ENCODE measurements around the gene PIH1D1. TPM values are rescaled to one million over a fixed set of nuclear protein-coding genes. Genes with fewer than 3 reads are reported as not detected.
"Not testable (repeated sequence)": the region's sequence is repeated elsewhere in the genome, so short reads cannot be mapped to it uniquely, and the experiment has no call there.

Gene PIH1D1
- total RNA-seq, 1 donor from 2014 or later = 83.7 TPM

DNA sequence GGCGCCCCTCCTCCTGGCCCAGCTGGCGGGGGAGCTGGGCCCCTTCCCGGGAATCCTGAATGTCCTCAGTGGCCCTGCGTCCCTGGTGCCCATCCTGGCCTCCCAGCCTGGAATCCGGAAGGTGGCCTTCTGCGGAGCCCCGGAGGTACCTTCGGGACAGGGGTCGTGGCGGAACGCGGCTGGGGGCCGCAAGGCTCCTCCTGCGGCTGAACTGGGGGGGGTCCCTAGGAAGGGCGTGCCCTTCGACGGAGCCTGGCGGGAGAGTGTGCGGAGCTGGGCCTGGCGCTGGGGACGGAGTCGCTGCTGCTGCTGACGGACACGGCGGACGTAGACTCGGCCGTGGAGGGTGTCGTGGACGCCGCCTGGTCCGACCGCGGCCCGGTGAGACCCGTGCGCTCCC, 10.0 kb upstream of the PIH1D1 start:
- Mint-ChIP-seq H3K27me3 (ENCODE audit: low read depth) (no peaks in the 10 kb centered on the region), H3K4me3 (no peak overlapping the region), H3K27ac (no peak overlapping the region), H3K9me3 (no peaks in the 10 kb centered on the region), H3K4me1 (no peaks in the 10 kb centered on the region), H3K36me3 (peaks cover 4% of the 10 kb centered on the region)
- no peak for DNase-seq (ENCODE audit: low spot score in 2 of 2, unreplicated experiment in 2 of 2)
- TF ChIP-seq, protein P1, sequence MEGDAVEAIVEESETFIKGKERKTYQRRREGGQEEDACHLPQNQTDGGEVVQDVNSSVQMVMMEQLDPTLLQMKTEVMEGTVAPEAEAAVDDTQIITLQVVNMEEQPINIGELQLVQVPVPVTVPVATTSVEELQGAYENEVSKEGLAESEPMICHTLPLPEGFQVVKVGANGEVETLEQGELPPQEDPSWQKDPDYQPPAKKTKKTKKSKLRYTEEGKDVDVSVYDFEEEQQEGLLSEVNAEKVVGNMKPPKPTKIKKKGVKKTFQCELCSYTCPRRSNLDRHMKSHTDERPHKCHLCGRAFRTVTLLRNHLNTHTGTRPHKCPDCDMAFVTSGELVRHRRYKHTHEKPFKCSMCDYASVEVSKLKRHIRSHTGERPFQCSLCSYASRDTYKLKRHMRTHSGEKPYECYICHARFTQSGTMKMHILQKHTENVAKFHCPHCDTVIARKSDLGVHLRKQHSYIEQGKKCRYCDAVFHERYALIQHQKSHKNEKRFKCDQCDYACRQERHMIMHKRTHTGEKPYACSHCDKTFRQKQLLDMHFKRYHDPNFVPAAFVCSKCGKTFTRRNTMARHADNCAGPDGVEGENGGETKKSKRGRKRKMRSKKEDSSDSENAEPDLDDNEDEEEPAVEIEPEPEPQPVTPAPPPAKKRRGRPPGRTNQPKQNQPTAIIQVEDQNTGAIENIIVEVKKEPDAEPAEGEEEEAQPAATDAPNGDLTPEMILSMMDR (IDR thresholded peaks at IDR 0.05; ENCODE audit: unreplicated experiment) = no peak

DNA sequence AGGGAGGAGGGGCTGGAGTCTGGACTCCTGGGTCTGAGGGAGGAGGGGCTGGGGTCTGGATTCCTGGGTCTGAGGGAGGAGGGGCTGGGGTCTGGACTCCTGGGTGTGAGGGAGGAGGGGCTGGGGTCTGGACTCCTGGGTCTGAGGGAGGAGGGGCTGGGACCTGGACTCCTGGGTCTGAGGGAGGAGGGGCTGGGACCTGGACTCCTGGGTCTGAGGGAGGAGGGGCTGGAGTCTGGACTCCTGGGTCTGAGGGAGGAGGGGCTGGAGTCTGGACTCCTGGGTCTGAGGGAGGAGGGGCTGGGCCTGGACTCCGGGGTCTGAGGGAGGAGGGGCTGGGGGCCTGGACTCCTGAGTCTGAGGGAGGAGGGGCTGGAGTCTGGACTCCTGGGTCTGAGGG, 9.5 kb upstream of the PIH1D1 start:
- H3K27ac Mint-ChIP-seq; DNase-seq (ENCODE audit: low spot score in 2 of 2, unreplicated experiment in 2 of 2); H3K4me3 Mint-ChIP-seq; H3K36me3 Mint-ChIP-seq; H3K9me3 Mint-ChIP-seq; H3K27me3 Mint-ChIP-seq (ENCODE audit: low read depth); H3K4me1 Mint-ChIP-seq: not testable (repeated sequence)

DNA sequence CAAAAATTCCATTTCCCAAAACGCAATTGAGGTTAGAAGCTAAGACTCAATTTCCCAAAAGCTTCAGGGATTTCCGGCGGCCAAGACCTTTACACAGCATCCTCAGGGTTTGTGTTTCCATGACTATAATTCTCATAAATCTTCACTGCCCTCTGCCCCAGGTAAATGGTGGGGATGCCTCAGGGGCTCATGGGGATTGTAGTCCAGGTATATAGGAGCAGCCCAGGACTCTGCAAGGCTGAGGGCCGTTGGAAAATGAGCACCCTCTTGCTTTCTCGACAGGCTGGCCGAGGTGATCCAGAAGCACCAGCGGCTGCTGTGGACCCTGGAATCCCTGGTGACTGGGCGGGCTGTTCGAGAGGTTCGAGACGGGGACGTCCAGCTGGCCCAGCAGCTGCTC, 7.8 kb upstream of the PIH1D1 start:
- Mint-ChIP-seq H3K36me3 (peaks cover 4% of the 10 kb centered on the region), H3K4me1 (no peaks in the 10 kb centered on the region), H3K9me3 (no peaks in the 10 kb centered on the region), H3K27me3 (ENCODE audit: low read depth) (no peaks in the 10 kb centered on the region), H3K27ac (no peak overlapping the region), H3K4me3 (no peak overlapping the region)
- no peak for DNase-seq (ENCODE audit: low spot score in 2 of 2, unreplicated experiment in 2 of 2)
- TF ChIP-seq, protein P1 (IDR thresholded peaks at IDR 0.05; ENCODE audit: unreplicated experiment) = no peak

DNA sequence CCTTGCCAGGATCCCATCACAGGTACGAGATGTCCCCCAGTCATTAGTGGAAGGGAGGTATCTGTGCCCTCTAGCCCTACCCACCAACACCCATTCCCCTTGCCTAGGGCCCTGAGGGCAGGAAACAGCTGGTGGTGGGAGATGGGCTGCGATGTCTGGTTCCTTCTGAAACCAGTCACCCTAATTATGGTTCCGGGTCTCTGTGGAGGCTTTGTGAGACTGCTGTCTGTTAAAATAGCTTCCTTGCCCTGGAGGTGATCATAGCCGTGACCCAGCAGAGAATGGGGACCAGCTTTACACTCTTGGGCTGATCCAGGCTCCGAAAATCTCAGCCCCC, 6.9 kb upstream of the PIH1D1 start:
- no peak overlapping the region for H3K4me3 Mint-ChIP-seq
- TF ChIP-seq, protein P1 (IDR thresholded peaks at IDR 0.05; ENCODE audit: unreplicated experiment) = no peak
- H3K36me3 Mint-ChIP-seq = peaks cover 4% of the 10 kb centered on the region
- no peaks in the 10 kb centered on the region for H3K9me3 Mint-ChIP-seq
- H3K27me3 Mint-ChIP-seq (ENCODE audit: low read depth) = no peaks in the 10 kb centered on the region
- no peak for DNase-seq (ENCODE audit: low spot score in 2 of 2, unreplicated experiment in 2 of 2)
- peaks cover 3% of the 10 kb centered on the region for H3K4me1 Mint-ChIP-seq
- H3K27ac Mint-ChIP-seq = no peak overlapping the region

DNA sequence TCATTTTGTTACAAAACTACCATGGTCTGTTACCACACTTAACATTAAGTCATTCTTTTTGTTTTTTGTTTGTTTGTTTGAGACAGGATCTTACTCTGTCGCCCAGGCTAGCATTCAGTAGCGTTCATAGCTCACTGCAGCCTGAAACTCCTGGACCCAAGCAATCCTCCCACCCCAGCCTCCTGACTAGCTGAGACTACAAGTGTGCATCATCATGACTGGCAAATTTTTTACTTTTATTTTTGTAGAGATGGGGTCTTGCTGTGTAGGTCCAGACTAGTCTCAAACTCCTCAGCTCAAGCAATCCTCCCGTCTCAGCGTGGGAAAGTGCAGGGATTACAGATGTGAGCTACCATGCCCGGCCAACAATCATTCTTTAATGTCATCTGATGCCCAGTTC, 4.7 kb upstream of the PIH1D1 start:
- TF ChIP-seq, protein P1 (IDR thresholded peaks at IDR 0.05; ENCODE audit: unreplicated experiment) = no peak
- Mint-ChIP-seq H3K27me3 (ENCODE audit: low read depth) (no peaks in the 10 kb centered on the region), H3K27ac (no peak overlapping the region), H3K4me1 (peaks cover 9% of the 10 kb centered on the region), H3K9me3 (no peaks in the 10 kb centered on the region), H3K4me3 (no peak overlapping the region), H3K36me3 (peaks cover 2% of the 10 kb centered on the region)
- no peak for DNase-seq (ENCODE audit: low spot score in 2 of 2, unreplicated experiment in 2 of 2)

DNA sequence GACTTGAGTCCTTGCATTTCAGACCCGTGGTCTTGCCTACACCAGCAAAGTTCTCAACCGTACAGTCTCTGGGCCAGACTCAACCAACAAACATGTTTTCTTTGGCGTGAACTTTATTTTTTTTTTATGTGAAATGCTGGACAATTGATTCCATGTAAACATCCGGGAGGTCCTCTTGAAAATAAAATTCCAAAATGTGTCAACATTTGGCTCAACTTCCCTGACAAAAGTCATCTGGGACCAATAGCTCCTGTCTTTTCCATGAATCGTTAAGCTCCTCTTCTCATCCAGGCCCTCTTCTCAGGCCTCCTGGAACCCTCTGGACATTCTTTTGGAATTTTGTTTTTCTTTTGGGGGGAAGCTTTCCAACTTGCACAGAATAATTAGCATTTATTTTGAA, 4.2 kb upstream of the PIH1D1 start:
- peaks cover 12% of the 10 kb centered on the region for H3K4me1 Mint-ChIP-seq

More for the DNA sequence above, 4.2 kb upstream of the PIH1D1 start:
- TF ChIP-seq, protein P1 (IDR thresholded peaks at IDR 0.05; ENCODE audit: unreplicated experiment) = no peak
- no peak for DNase-seq (ENCODE audit: low spot score in 2 of 2, unreplicated experiment in 2 of 2)
- Mint-ChIP-seq H3K9me3 (no peaks in the 10 kb centered on the region), H3K36me3 (peaks cover 2% of the 10 kb centered on the region), H3K4me3 (peak overlapping the region; percentile 10), H3K27me3 (ENCODE audit: low read depth) (no peaks in the 10 kb centered on the region), H3K27ac (no peak overlapping the region)

Measured in mesothelial cell of epicardium (in vitro differentiated cells).